HL-60 (cell line): ENCODE measurements around the gene GALNT12.

Source experiments
- DNase-seq, 2 experiments: peaks; one replicate each; pipeline ENCODE4 v3.0.0-alpha.2; 2010 to 2020; ENCODE audit warnings: low read depth in 1 of 2, low spot score in 1 of 2
- H3K27ac ChIP-seq: fragments of 250-450 bp; sonication (Bioruptor Pico); replicated peaks from 2 replicates; pipeline ENCODE4 v1.5.1; 2020; ENCODE audit warnings: mild to moderate bottlenecking, moderate library complexity
- H3K27me3 ChIP-seq: fragments of 250-450 bp; sonication (Bioruptor Pico); 2 replicates; pipeline ENCODE4 v1.5.1; 2021; ENCODE audit warnings: mild to moderate bottlenecking, moderate library complexity; ENCODE audit not compliant: insufficient read depth, poor library complexity, severe bottlenecking
- H3K4me3 ChIP-seq: replicated peaks from 2 replicates; pipeline ENCODE4 v1.5.1; 2011; ENCODE audit warnings: mild to moderate bottlenecking, control low read depth, low read length; ENCODE audit not compliant: insufficient read depth
- CTCF ChIP-seq: IDR thresholded peaks from one replicate; pipeline ENCODE4 v1.5.1; 2011; ENCODE audit warnings: low read length, control low read depth, inconsistent platforms; ENCODE audit not compliant: insufficient read depth
- GABPA ChIP-seq: IDR thresholded peaks from 2 replicates; pipeline ENCODE4 v1.6.1; 2012; ENCODE audit warnings: low read depth
- POLR2AphosphoS5 ChIP-seq: IDR thresholded peaks from 2 replicates; pipeline ENCODE4 v1.6.1; 2012; ENCODE audit warnings: low read depth
- SPI1 ChIP-seq: IDR thresholded peaks from 2 replicates; pipeline ENCODE4 v1.6.1; 2012; ENCODE audit warnings: low read depth, mild to moderate bottlenecking, borderline replicate concordance
- TF ChIP-seq, protein P1 (sequence below): IDR thresholded peaks from 2 replicates; pipeline ENCODE4 v1.6.1; 2012; ENCODE audit warnings: low read depth; ENCODE audit not compliant: insufficient replicate concordance

Gene GALNT12

GRCh38 chr9:98855592-98855991, 48.1 kb downstream of the GALNT12 start:
- Histone ChIP-seq H3K27me3 (no peaks in the 10 kb centered on the region), H3K4me3 (no peak overlapping the region), H3K27ac (no peak overlapping the region)
- TF ChIP-seq SPI1 (no peak), CTCF (no peak), POLR2AphosphoS5 (no peak), GABPA (no peak)
- TF ChIP-seq, protein P1, sequence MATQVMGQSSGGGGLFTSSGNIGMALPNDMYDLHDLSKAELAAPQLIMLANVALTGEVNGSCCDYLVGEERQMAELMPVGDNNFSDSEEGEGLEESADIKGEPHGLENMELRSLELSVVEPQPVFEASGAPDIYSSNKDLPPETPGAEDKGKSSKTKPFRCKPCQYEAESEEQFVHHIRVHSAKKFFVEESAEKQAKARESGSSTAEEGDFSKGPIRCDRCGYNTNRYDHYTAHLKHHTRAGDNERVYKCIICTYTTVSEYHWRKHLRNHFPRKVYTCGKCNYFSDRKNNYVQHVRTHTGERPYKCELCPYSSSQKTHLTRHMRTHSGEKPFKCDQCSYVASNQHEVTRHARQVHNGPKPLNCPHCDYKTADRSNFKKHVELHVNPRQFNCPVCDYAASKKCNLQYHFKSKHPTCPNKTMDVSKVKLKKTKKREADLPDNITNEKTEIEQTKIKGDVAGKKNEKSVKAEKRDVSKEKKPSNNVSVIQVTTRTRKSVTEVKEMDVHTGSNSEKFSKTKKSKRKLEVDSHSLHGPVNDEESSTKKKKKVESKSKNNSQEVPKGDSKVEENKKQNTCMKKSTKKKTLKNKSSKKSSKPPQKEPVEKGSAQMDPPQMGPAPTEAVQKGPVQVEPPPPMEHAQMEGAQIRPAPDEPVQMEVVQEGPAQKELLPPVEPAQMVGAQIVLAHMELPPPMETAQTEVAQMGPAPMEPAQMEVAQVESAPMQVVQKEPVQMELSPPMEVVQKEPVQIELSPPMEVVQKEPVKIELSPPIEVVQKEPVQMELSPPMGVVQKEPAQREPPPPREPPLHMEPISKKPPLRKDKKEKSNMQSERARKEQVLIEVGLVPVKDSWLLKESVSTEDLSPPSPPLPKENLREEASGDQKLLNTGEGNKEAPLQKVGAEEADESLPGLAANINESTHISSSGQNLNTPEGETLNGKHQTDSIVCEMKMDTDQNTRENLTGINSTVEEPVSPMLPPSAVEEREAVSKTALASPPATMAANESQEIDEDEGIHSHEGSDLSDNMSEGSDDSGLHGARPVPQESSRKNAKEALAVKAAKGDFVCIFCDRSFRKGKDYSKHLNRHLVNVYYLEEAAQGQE, result no peak
- DNase-seq, result no peak

GRCh38 chr9:98856982-98857381, 49.5 kb downstream of the GALNT12 start:
- TF ChIP-seq POLR2AphosphoS5 (no peak), SPI1 (no peak), CTCF (no peak), GABPA (no peak)
- TF ChIP-seq, protein P1, result no peak
- Histone ChIP-seq H3K4me3 (no peak overlapping the region), H3K27me3 (no peaks in the 10 kb centered on the region), H3K27ac (no peak overlapping the region)
- DNase-seq, result no peak

DNA sequence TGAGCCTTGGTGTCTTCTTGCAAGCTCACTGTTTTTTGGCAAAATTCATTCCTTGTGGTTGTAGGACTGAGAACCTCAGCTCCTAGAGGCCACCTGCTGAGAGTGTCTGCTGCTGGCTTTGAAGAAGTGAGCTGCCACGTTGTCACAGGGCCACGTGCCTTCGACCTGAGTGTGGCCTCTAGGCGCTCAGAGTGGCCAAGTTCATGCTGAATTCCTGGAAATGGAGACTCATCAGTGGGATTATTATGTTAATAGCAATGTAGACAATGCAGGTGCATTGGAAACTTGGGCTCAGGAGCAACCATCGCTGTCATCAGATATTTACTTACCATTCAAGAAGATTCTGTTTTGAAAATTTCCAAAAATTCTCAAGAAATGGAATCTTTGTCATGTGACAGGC, 52.5 kb downstream of the GALNT12 start:
- no peak for TF ChIP-seq CTCF
- no peak for TF ChIP-seq POLR2AphosphoS5
- TF ChIP-seq, protein P1, result no peak
- no peak for TF ChIP-seq SPI1
- no peak for TF ChIP-seq GABPA
- H3K27me3 ChIP-seq, result no peaks in the 10 kb centered on the region
- no peak overlapping the region for H3K27ac ChIP-seq
- no peak for DNase-seq
- H3K4me3 ChIP-seq, result no peak overlapping the region
